Measurements from ENCODE around the gene YRDC.
"Not testable (repeated sequence)": the region's sequence is repeated elsewhere in the genome, so short reads cannot be mapped to it uniquely, and the experiment has no call there.

The YRDC gene

GRCh38 chr1:37821481-37821880 is 13.5 kb upstream of the YRDC start:
- DNase-seq: no peak

GRCh38 chr1:37817481-37817880 is 9.5 kb upstream of the YRDC start:
- no peak for DNase-seq

GRCh38 chr1:37814252-37814651 is 6.2 kb upstream of the YRDC start:
- DNase-seq: no peak

GRCh38 chr1:37813529-37814145 is 5.6 kb upstream of the YRDC start:
- no peak for DNase-seq

GRCh38 chr1:37811027-37811655 is 3.1 kb upstream of the YRDC start:
- DNase-seq: peak; percentile 55

DNA sequence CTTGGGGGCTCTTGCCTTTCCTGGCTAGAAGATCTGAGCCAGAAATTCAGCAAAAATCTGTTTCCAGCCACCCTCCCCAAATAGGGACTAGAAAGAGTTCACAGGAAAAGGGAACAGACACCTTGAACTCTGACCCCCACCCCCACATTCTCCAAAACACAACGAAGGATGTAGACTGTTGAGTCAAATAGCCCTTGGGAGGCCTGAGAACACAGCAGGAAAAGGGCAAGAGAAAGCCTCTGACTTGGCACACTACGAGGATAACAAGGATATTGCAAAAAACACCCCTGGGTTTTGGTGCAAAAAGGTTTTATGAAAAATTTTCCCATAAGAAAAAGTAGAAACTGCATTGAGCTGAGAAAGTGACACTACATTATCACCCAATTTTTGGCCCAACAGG is 1.9 kb upstream of the YRDC start:
- DNase-seq: no peak

DNA sequence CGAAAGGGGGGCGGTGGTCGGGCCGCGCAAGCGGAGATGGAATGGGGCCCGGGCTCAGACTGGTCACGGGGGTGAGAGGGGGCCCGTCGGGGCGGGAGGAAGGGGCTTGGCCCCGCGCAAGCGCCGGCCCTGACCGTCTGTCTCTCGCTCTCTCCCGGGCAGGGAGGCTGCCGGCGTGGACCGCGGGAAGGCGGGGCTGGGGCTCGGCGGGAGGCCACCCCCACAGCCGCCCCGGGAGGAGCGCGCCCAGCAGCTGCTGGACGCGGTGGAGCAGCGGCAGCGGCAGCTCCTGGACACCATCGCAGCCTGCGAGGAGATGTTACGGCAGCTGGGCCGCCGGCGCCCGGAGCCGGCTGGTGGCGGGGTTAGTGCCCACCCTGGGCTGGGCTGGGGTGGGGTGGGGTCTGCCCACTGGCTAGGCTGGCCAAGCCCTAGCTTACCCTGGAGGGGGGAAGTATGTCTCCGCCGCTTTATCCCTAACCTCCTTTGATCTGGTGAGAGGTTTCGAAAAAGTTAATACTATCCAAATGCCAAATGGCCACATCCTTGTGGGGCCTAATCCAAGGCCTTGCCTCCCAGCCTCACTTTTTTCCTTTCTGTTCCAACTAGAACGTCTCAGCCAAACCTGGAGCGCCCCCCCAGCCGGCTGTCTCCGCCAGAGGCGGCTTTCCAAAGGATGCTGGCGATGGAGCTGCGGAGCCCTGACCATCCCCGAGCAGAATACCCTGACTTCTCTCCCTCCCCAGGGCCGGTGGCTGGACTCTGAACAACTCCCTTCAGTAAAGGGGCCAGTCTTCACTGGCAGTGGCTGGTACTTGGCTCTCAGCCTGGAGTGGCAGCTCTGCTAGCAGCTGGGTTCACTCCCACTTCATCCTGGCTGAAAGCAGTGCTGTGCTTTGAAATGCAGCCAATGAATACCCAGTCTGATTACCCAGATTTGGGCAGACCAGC is 636 bp upstream of the YRDC start:
- no peak for DNase-seq

- no peak for DNase-seq
These were observed 821 bp downstream of the YRDC start for GRCh38 chr1:37807220-37807554.

- no peak for DNase-seq
These were observed 5.6 kb downstream of the YRDC start for GRCh38 chr1:37802439-37802838.

- no peak for DNase-seq
These were observed 10.2 kb downstream of the YRDC start for GRCh38 chr1:37797750-37798345.

DNA sequence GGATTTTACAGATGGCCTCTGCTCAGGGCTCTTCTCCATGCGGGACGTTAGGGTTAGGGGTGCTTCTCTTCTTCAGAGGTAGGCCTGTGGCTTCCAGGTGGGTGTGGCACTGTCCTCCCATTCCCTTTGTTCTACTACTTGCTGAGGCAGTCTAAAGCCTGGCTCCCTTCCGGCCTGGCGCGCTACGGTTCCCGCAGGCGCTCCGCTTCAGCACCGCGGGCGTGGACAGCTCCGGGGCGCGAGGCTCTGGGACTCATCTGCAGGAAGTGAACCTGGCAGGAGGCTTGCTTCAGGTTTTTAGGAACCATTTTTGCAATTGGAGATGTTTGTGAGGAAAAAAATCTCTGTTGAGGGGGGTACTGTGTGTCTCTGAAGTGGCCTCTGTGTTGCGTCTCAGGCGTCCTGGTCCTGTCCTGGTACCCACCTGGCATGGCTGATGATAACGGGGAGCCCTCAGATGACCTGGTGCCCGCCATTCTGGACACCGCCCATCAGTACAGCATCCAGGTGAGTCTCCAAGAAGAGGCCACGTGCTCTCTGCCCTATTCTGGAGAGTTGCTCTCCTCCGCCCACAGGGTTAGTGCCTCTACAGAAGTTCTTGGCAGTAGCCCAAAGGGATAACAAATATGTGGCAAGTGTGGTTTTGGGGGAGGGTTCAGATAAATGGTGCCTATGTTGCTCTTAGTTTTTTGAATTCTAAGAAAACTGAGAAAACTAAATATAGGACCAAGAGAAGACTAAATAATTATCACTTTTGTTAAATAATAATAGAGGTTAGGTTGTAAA is 12.5 kb downstream of the YRDC start:
- DNase-seq: no peak

DNA sequence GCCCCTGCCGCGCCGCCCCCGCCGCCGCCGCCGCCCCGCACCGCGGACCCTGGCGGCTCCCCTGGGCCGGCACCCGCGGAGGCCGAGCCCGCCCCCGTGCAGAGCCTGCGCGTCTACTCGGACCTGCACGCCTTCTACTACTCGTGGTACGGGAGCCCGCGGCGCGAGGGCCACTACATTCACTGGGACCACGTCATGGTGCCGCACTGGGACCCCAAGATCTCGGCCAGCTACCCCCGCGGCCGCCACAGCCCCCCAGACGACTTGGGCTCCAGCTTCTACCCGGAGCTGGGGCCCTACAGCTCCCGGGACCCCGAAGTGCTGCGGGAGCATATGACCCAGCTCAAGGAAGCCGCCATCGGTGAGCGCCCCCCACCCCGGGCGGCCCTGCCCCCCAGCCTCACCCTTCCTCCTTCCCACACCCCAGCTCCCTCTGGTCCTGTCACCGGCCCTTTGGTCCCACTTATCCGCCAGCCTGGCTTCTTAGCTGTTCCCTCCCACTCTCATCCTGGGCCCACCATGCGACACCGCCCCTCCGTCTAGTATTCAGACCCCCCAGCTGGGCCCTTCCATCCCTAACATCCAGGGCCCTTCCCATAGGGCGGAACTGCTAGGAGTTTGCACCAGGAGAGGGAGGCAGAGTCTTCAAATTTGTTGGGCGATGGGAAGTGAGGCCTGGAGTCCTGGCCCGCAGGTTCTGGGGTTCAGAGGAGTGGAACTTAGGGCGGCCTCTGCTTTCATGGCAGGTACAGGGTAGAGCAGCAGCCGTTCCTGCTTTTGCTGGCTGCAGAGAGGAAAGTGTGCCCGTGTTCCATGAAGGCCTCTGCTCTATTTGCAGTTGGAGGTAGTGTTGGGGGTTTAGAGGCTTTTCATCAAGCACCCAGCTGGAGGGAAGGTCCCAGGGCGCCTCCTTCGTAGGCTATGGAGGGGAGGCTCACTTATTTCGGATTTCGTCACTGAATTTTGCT is 13.4 kb downstream of the YRDC start:
- no peak for DNase-seq

DNA sequence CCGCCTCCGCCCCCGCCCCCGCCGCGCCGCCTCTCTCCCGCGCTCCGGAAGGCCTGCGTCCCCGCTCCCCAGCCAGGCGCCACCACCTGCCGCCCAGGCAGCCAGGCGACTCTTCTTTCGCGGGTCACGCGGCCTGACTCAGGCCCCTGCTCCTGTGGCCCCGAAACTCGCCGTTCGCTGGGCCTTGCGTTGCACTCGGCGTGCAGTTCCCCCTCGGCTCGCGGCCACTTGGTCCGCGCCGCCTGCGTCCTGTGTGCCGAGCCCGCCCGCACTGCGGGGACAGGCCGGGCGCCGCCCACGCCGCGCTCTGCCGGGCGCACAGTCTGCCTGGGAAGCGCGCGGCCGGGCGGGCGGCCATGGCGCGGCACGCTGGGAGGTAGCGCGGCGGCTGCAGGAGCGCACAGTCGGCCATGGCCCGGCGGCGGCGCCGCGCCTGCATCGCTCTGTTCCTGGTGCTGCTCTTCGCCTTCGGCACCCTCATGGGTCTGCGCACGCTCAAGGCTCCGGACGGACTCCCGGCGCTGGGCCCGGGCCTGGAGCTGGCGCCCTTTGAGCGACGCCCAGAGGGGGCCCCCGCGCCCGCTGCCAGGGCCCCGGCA is 14.1 kb downstream of the YRDC start, which contains the start of gene MANEAL:
TSS of gene MANEAL (plus strand) at position 75 of the 599 bp plus-strand sequence. CDS start at position 411, 336 bp downstream.
- DNase-seq: peak; percentile 73

GRCh38 chr1:37792943-37793686 is 14.9 kb downstream of the YRDC start:
- no peak for DNase-seq

GRCh38 chr1:37782491-37782890 is 25.5 kb downstream of the YRDC start:
- DNase-seq: no peak

GRCh38 chr1:37778654-37779053 is 29.4 kb downstream of the YRDC start:
- DNase-seq: no peak

- DNase-seq: no peak
These were observed 31.0 kb downstream of the YRDC start for GRCh38 chr1:37776946-37777516.

DNA sequence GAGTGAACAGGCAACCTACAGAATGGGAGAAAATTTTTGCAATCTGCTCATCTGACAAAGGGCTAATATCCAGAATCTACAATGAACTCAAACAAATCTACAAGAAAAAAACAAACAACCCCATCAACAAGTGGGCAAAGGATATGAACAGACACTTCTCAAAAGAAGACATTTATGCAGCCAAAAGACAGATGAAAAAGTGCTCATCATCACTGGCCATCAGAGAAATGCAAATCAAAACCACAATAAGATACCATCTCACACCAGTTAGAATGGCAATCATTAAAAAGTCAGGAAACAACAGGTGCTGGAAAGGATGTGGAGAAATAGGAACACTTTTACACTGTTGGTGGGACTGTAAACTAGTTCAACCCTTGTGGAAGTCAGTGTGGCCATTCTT is 36.6 kb downstream of the YRDC start:
- not testable (repeated sequence) for DNase-seq

DNA sequence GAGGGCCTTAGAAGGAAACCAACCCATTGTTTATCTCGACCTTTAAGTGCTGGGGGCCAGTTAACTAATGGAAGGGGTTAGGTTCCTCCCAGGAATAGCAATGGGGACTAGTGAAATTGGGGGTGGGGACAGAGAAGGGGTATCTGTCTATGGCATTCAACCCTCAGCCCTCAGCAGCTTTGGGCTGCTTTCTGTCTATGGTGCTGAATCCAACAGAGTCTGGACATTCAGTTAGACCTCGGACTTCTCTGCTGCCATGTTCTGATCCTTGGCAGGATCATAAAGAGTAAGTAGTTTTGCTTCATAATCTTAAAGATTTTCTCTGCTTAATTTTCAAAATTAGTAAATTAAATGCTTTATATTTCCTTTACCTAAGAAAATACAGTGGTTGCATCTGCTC is 40.5 kb downstream of the YRDC start:
- DNase-seq: no peak
